ENCODE data around the gene NPEPL1. TPM values are rescaled to one million over a fixed set of nuclear protein-coding genes. Genes with fewer than 3 reads are reported as not detected.

NPEPL1 gene
- total RNA-seq, 1 experiment from 2014 or later: 41.9 TPM

GRCh38 chr20:58657262-58657661 is 35.3 kb upstream of the NPEPL1 start:
- ChIA-PET POLR2A (no interaction called here), CTCF (interaction anchor here (1.0 kb wide), 1 partner anchor 418 kb away, joined by 4 read pairs; no protein-coding TSS in a partner anchor)
- no TSS peak for BruUV-seq (replicated peaks)
- Mint-ChIP-seq H3K9me3 (ENCODE audit: unreplicated experiment) (no peaks in the 10 kb centered on the region), H3K4me3 (ENCODE audit: unreplicated experiment) (no peak overlapping the region), H3K36me3 (ENCODE audit: insufficient read depth, unreplicated experiment) (peaks cover 30% of the 10 kb centered on the region), H3K4me1 (ENCODE audit: low read depth, unreplicated experiment) (peaks cover 21% of the 10 kb centered on the region), H3K27me3 (ENCODE audit: insufficient read depth, unreplicated experiment) (no peaks in the 10 kb centered on the region), H3K27ac (ENCODE audit: unreplicated experiment) (no peak overlapping the region)
- no peaks in the 10 kb centered on the region for H3K27me3 ChIP-seq (replicated peaks; ENCODE audit: control insufficient read depth, insufficient read depth, low read length)
- peaks cover 9% of the 10 kb centered on the region for H3K4me1 ChIP-seq
- no peaks in the 10 kb centered on the region; the same call in 1 of the 2 replicates for H3K36me3 ChIP-seq (ENCODE audit: control insufficient read depth, insufficient read depth, low read length)
- no peaks in the 10 kb centered on the region for H3K9me3 ChIP-seq
- H3K4me3 ChIP-seq (ENCODE audit: low read depth, low read length): no peak overlapping the region
- no peak for TF ChIP-seq CTCF (IDR thresholded peaks at IDR 0.05; ENCODE audit: insufficient read depth in 1 of 2, low read depth in 1 of 2, low read length in 1 of 2, severe bottlenecking in 1 of 2, unreplicated experiment in 1 of 2)
- DNase-seq: no peak
- intact Hi-C loops (cut with micrococcal nuclease; ENCODE audit: unreplicated experiment): no loop called here

GRCh38 chr20:58657986-58658385 is 34.6 kb upstream of the NPEPL1 start:
- Mint-ChIP-seq H3K36me3 (ENCODE audit: insufficient read depth, unreplicated experiment) (peaks cover 27% of the 10 kb centered on the region), H3K4me3 (ENCODE audit: unreplicated experiment) (no peak overlapping the region), H3K9me3 (ENCODE audit: unreplicated experiment) (no peaks in the 10 kb centered on the region), H3K27me3 (ENCODE audit: insufficient read depth, unreplicated experiment) (no peaks in the 10 kb centered on the region), H3K4me1 (ENCODE audit: low read depth, unreplicated experiment) (peaks cover 18% of the 10 kb centered on the region), H3K27ac (ENCODE audit: unreplicated experiment) (no peak overlapping the region)
- H3K36me3 ChIP-seq (ENCODE audit: control insufficient read depth, insufficient read depth, low read length): no peaks in the 10 kb centered on the region; the same call in 1 of the 2 replicates
- intact Hi-C loops (cut with micrococcal nuclease; ENCODE audit: unreplicated experiment): no loop called here
- peaks cover 4% of the 10 kb centered on the region for H3K4me1 ChIP-seq
- no TSS peak for BruUV-seq (replicated peaks)
- no peak for DNase-seq
- no peaks in the 10 kb centered on the region for H3K27me3 ChIP-seq (replicated peaks; ENCODE audit: control insufficient read depth, insufficient read depth, low read length)
- ChIA-PET POLR2A (no interaction called here), CTCF (interaction anchor here (0.5 kb wide), 1 partner anchor 39 kb away, joined by 4 read pairs; no protein-coding TSS in a partner anchor)
- no peak for TF ChIP-seq CTCF (IDR thresholded peaks at IDR 0.05; ENCODE audit: insufficient read depth in 1 of 2, low read depth in 1 of 2, low read length in 1 of 2, severe bottlenecking in 1 of 2, unreplicated experiment in 1 of 2)
- H3K4me3 ChIP-seq (ENCODE audit: low read depth, low read length): no peak overlapping the region
- H3K9me3 ChIP-seq: no peaks in the 10 kb centered on the region

GRCh38 chr20:58658760-58659159 is 33.8 kb upstream of the NPEPL1 start:
- intact Hi-C loops (cut with micrococcal nuclease; ENCODE audit: unreplicated experiment): no loop called here
- no peak for TF ChIP-seq CTCF (IDR thresholded peaks at IDR 0.05; ENCODE audit: insufficient read depth in 1 of 2, low read depth in 1 of 2, low read length in 1 of 2, severe bottlenecking in 1 of 2, unreplicated experiment in 1 of 2)
- H3K9me3 ChIP-seq: no peaks in the 10 kb centered on the region
- POLR2A ChIA-PET: interaction anchor here (1.3 kb wide), 1 partner anchor 8 kb away, joined by 10 read pairs; the partner anchor contains the start of gene STX16
- Mint-ChIP-seq H3K36me3 (ENCODE audit: insufficient read depth, unreplicated experiment) (peaks cover 30% of the 10 kb centered on the region), H3K4me1 (ENCODE audit: low read depth, unreplicated experiment) (peaks cover 14% of the 10 kb centered on the region), H3K9me3 (ENCODE audit: unreplicated experiment) (no peaks in the 10 kb centered on the region), H3K27ac (ENCODE audit: unreplicated experiment) (no peak overlapping the region), H3K27me3 (ENCODE audit: insufficient read depth, unreplicated experiment) (no peaks in the 10 kb centered on the region), H3K4me3 (ENCODE audit: unreplicated experiment) (no peak overlapping the region)
- no peaks in the 10 kb centered on the region for H3K4me1 ChIP-seq
- CTCF ChIA-PET: interaction anchor here (3.2 kb wide), 1 partner anchor 8 kb away, joined by 16 read pairs; the partner anchor contains the start of gene STX16
- no peak for DNase-seq
- H3K36me3 ChIP-seq (ENCODE audit: control insufficient read depth, insufficient read depth, low read length): no peaks in the 10 kb centered on the region; the same call in 1 of the 2 replicates
- BruUV-seq (replicated peaks): no TSS peak
- H3K27me3 ChIP-seq (replicated peaks; ENCODE audit: control insufficient read depth, insufficient read depth, low read length): no peaks in the 10 kb centered on the region
- H3K4me3 ChIP-seq (ENCODE audit: low read depth, low read length): no peak overlapping the region

Data from Caco-2 (cell line).